Activated naive CD4-positive, alpha-beta T cell treated with anti-CD3 and anti-CD28 coated beads for 36 hours (primary cell): ENCODE results near the gene RBM39. TPM values are rescaled to one million over a fixed set of nuclear protein-coding genes. Genes with fewer than 3 reads are reported as not detected.
"Not testable (repeated sequence)": the region's sequence is repeated elsewhere in the genome, so short reads cannot be mapped to it uniquely, and the experiment has no call there.

Experiments
- CTCF ChIA-PET: fragments of 350-600 bp; sonication (Branson Sonifier 250); formaldehyde crosslinking; loops from one replicate; lab custom pipeline; 2021; ENCODE audit warnings: antibody characterized with exemption; lab: Charles Lee
- DNase-seq: peaks from one replicate; pipeline ENCODE4 v3.0.0-alpha.2; 2020
- H3K27ac Mint-ChIP-seq: one replicate; pipeline ENCODE4 v1.8.0; 2021; ENCODE audit warnings: mild to moderate bottlenecking, mixed read lengths
- H3K27me3 Mint-ChIP-seq: one replicate; pipeline ENCODE4 v1.8.0; 2021; ENCODE audit warnings: low read depth, mixed read lengths
- H3K36me3 Mint-ChIP-seq: one replicate; pipeline ENCODE4 v1.8.0; 2021; ENCODE audit warnings: low read depth, mixed read lengths
- H3K4me1 Mint-ChIP-seq: one replicate; pipeline ENCODE4 v1.8.0; 2021; ENCODE audit warnings: low read depth, mixed read lengths
- H3K4me3 Mint-ChIP-seq: one replicate; pipeline ENCODE4 v1.8.0; 2021; ENCODE audit warnings: mild to moderate bottlenecking, moderate library complexity, mixed read lengths
- H3K9me3 Mint-ChIP-seq: one replicate; pipeline ENCODE4 v1.8.0; 2021; ENCODE audit warnings: mixed read lengths
- intact Hi-C: fragments of 100-400 bp; cut with micrococcal nuclease; formaldehyde crosslinking; loops from one replicate; pipeline ENCODE4 v1.15.1; 2023
- total RNA-seq, 2 experiments: library from RNA; stranded (reverse); gene quantifications; one replicate each; pipeline ENCODE4 v1.2.3, GENCODE V29; 2021

Gene RBM39
- total RNA-seq, 2 experiments from 2014 or later: 297 to 304 TPM

GRCh38 chr20:35771367-35771688, 29.3 kb upstream of the RBM39 start:
- DNase-seq: no peak
- H3K27me3 Mint-ChIP-seq: no peaks in the 10 kb centered on the region
- peak overlapping the region; percentile 64 for H3K4me3 Mint-ChIP-seq
- H3K36me3 Mint-ChIP-seq: peaks cover 7% of the 10 kb centered on the region
- peak overlapping the region; percentile 78 for H3K27ac Mint-ChIP-seq
- H3K4me1 Mint-ChIP-seq: peaks cover 74% of the 10 kb centered on the region
- intact Hi-C loops: loop anchor here (1.0 to 5.0 kb wide), 3 partner anchors 29 to 229 kb away; partner anchors contain the start of genes ERGIC3 and RBM39
- CTCF ChIA-PET: interaction anchor here (0.7 to 2.5 kb wide), 4 partner anchors 27 to 176 kb away, joined by 3 to 16 read pairs (median 3); partner anchors contain the start of gene RBM39
- peaks cover 6% of the 10 kb centered on the region for H3K9me3 Mint-ChIP-seq

- peaks cover 4% of the 10 kb centered on the region for H3K36me3 Mint-ChIP-seq
- H3K9me3 Mint-ChIP-seq: peaks cover 6% of the 10 kb centered on the region
- H3K27me3 Mint-ChIP-seq: no peaks in the 10 kb centered on the region
- intact Hi-C loops: loop anchor here (2.0 kb wide), 2 partner anchors 70 to 106 kb away; partner anchors contain the start of genes NFS1 and ROMO1
- DNase-seq: peak; percentile 81
- no peak overlapping the region for H3K4me3 Mint-ChIP-seq
- CTCF ChIA-PET: interaction anchor here (0.9 to 2.7 kb wide), 3 partner anchors 26 to 186 kb away, joined by 5 to 16 read pairs (median 7); partner anchors contain the start of genes RBM39 and SCAND1
- H3K27ac Mint-ChIP-seq: peak overlapping the region; percentile 99
- H3K4me1 Mint-ChIP-seq: peaks cover 60% of the 10 kb centered on the region
Observed at GRCh38 chr20:35768731-35769664, 26.9 kb upstream of the RBM39 start.

- Mint-ChIP-seq H3K27ac (peak overlapping the region; percentile 99), H3K4me1 (peaks cover 50% of the 10 kb centered on the region), H3K36me3 (no peaks in the 10 kb centered on the region), H3K27me3 (no peaks in the 10 kb centered on the region), H3K4me3 (peak overlapping the region; percentile 79), H3K9me3 (peaks cover 6% of the 10 kb centered on the region)
- CTCF ChIA-PET: interaction anchor here (0.6 to 2.7 kb wide), 6 partner anchors 25 to 489 kb away, joined by 3 to 16 read pairs (median 6); partner anchors contain the start of genes RBM39 and SCAND1
- intact Hi-C loops: loop anchor here (2.0 kb wide), 2 partner anchors 69 to 105 kb away; partner anchors contain the start of genes NFS1 and ROMO1
- peak; percentile 75 for DNase-seq
Observed at GRCh38 chr20:35767683-35768481, 25.8 kb upstream of the RBM39 start.

- DNase-seq: no peak
- Mint-ChIP-seq H3K9me3 (peaks cover 6% of the 10 kb centered on the region), H3K36me3 (no peaks in the 10 kb centered on the region), H3K27me3 (no peaks in the 10 kb centered on the region), H3K4me1 (peaks cover 52% of the 10 kb centered on the region), H3K27ac (peak overlapping the region; percentile 99), H3K4me3 (no peak overlapping the region)
- intact Hi-C loops: no loop called here
- CTCF ChIA-PET: interaction anchor here (0.6 to 1.1 kb wide), 3 partner anchors 27 to 626 kb away, joined by 3 to 6 read pairs (median 3); no protein-coding TSS in a partner anchor
Observed at GRCh38 chr20:35766843-35767242, 24.8 kb upstream of the RBM39 start.

GRCh38 chr20:35764936-35765335, 22.9 kb upstream of the RBM39 start:
- H3K27me3 Mint-ChIP-seq, H3K4me3 Mint-ChIP-seq, H3K27ac Mint-ChIP-seq, H3K9me3 Mint-ChIP-seq, H3K36me3 Mint-ChIP-seq, DNase-seq, intact Hi-C loops: not testable (repeated sequence)
- peaks cover 39% of the 10 kb centered on the region for H3K4me1 Mint-ChIP-seq
- CTCF ChIA-PET: interaction anchor here (0.6 to 0.9 kb wide), 2 partner anchors 19 to 21 kb away, joined by 3 read pairs; no protein-coding TSS in a partner anchor

- H3K4me1 Mint-ChIP-seq: peaks cover 16% of the 10 kb centered on the region
- no peaks in the 10 kb centered on the region for H3K36me3 Mint-ChIP-seq
- H3K9me3 Mint-ChIP-seq: no peaks in the 10 kb centered on the region
- DNase-seq: no peak
- H3K4me3 Mint-ChIP-seq: no peak overlapping the region
- no peaks in the 10 kb centered on the region for H3K27me3 Mint-ChIP-seq
- CTCF ChIA-PET: no interaction called here
- no peak overlapping the region for H3K27ac Mint-ChIP-seq
- intact Hi-C loops: no loop called here
Observed at GRCh38 chr20:35762461-35762860, 20.4 kb upstream of the RBM39 start.

GRCh38 chr20:35761548-35761947, 19.5 kb upstream of the RBM39 start:
- H3K4me1 Mint-ChIP-seq: peaks cover 15% of the 10 kb centered on the region
- DNase-seq, H3K27me3 Mint-ChIP-seq, H3K4me3 Mint-ChIP-seq, H3K27ac Mint-ChIP-seq, H3K36me3 Mint-ChIP-seq, intact Hi-C loops, CTCF ChIA-PET, H3K9me3 Mint-ChIP-seq: not testable (repeated sequence)

- H3K36me3 Mint-ChIP-seq: no peaks in the 10 kb centered on the region
- DNase-seq: no peak
- no peaks in the 10 kb centered on the region for H3K9me3 Mint-ChIP-seq
- CTCF ChIA-PET: no interaction called here
- intact Hi-C loops: no loop called here
- no peak overlapping the region for H3K27ac Mint-ChIP-seq
- peaks cover 8% of the 10 kb centered on the region for H3K4me1 Mint-ChIP-seq
- no peaks in the 10 kb centered on the region for H3K27me3 Mint-ChIP-seq
- H3K4me3 Mint-ChIP-seq: no peak overlapping the region
Observed at GRCh38 chr20:35757098-35757705, 15.1 kb upstream of the RBM39 start.

GRCh38 chr20:35756404-35756803, 14.3 kb upstream of the RBM39 start:
- Mint-ChIP-seq H3K4me1 (peaks cover 7% of the 10 kb centered on the region), H3K9me3 (no peaks in the 10 kb centered on the region), H3K4me3 (no peak overlapping the region), H3K27ac (no peak overlapping the region), H3K36me3 (no peaks in the 10 kb centered on the region), H3K27me3 (no peaks in the 10 kb centered on the region)
- CTCF ChIA-PET: interaction anchor here (0.6 kb wide), 1 partner anchor 1418 kb away, joined by 3 read pairs; no protein-coding TSS in a partner anchor
- intact Hi-C loops: no loop called here
- no peak for DNase-seq

- intact Hi-C loops: no loop called here
- no peaks in the 10 kb centered on the region for H3K9me3 Mint-ChIP-seq
- no peaks in the 10 kb centered on the region for H3K27me3 Mint-ChIP-seq
Observed at GRCh38 chr20:35750611-35751010, 8.6 kb upstream of the RBM39 start.

GRCh38 chr20:35744492-35744841, 2.4 kb upstream of the RBM39 start:
- CTCF ChIA-PET: interaction anchor here (0.6 to 1.7 kb wide), 3 partner anchors 27 to 199 kb away, joined by 3 to 4 read pairs (median 3); no protein-coding TSS in a partner anchor
- H3K27me3 Mint-ChIP-seq, DNase-seq, H3K9me3 Mint-ChIP-seq: not testable (repeated sequence)
- peaks cover 21% of the 10 kb centered on the region for H3K4me1 Mint-ChIP-seq
- H3K36me3 Mint-ChIP-seq: peaks cover 26% of the 10 kb centered on the region
- intact Hi-C loops: loop anchor here (1.0 to 5.0 kb wide), 4 partner anchors 75 to 437 kb away; no protein-coding TSS in a partner anchor
- H3K4me3 Mint-ChIP-seq: peak overlapping the region; percentile 99
- H3K27ac Mint-ChIP-seq: peak overlapping the region; percentile 100

More at GRCh38 chr20:35750611-35751010, 8.6 kb upstream of the RBM39 start:
- no peak overlapping the region for H3K4me3 Mint-ChIP-seq
- H3K4me1 Mint-ChIP-seq: no peaks in the 10 kb centered on the region
- CTCF ChIA-PET: interaction anchor here (0.6 kb wide), 1 partner anchor 13 kb away, joined by 3 read pairs; no protein-coding TSS in a partner anchor
- H3K27ac Mint-ChIP-seq: no peak overlapping the region
- DNase-seq: no peak
- H3K36me3 Mint-ChIP-seq: no peaks in the 10 kb centered on the region
